ENCODE measurements around the gene ENOSF1.
A peak's percentile ranks its signal among the peaks of the same experiment; 100 is the strongest.

Gene ENOSF1

DNA sequence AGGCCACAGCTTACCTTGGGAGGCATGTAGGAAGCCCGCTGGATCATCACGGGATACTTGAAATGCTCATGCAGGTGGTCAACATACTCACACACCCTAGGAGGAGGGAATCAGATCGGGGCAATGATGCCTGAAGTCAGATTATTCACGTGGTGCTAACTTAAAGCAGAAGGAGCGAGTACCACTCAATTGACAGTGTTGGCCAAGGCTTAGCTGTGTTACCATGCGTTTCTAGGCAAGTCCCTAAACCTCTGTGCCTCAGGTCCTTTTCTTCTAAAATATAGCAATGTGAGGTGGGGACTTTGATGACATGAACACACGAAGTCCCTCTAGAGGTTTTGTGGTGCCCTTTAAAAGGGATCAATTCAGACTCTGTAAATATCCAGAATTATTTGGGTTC is 37.1 kb downstream of the ENOSF1 start:
- DNase-seq (ENCODE audit: extremely low read depth in 1 of 2, low read depth in 1 of 2): no peak

DNA sequence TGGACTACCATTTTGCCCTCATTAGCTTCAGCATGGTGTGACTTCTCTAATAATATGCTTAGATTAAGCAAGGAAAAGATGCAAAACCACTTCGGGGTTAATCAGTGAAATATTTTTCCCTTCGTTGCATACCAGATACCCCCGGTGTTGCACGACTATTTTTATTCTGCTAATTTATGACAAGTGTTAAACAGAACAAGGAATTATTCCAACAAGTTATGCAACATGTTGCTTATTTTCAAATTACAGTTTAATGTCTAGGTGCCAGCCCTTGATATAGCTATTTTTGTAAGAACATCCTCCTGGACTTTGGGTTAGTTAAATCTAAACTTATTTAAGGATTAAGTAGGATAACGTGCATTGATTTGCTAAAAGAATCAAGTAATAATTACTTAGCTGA is 38.7 kb downstream of the ENOSF1 start:
- no peak for DNase-seq (ENCODE audit: extremely low read depth in 1 of 2, low read depth in 1 of 2)

DNA sequence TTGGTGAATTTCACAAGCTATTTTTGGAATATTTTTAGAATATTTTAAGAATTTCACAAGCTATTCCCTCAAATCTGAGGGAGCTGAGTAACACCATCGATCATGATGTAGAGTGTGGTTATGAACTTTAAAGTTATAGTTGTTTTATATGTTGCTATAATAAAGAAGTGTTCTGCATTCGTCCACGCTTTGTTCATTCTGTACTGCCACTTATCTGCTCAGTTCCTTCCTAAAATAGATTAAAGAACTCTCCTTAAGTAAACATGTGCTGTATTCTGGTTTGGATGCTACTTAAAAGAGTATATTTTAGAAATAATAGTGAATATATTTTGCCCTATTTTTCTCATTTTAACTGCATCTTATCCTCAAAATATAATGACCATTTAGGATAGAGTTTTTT is 39.1 kb downstream of the ENOSF1 start:
- no peak for DNase-seq (ENCODE audit: extremely low read depth in 1 of 2, low read depth in 1 of 2)

- DNase-seq (ENCODE audit: extremely low read depth in 1 of 2, low read depth in 1 of 2): no peak
Measured at GRCh38 chr18:671405-671804, 41.0 kb downstream of the ENOSF1 start.

GRCh38 chr18:670522-670921 is 41.9 kb downstream of the ENOSF1 start:
- DNase-seq (ENCODE audit: extremely low read depth in 1 of 2, low read depth in 1 of 2): no peak

DNA sequence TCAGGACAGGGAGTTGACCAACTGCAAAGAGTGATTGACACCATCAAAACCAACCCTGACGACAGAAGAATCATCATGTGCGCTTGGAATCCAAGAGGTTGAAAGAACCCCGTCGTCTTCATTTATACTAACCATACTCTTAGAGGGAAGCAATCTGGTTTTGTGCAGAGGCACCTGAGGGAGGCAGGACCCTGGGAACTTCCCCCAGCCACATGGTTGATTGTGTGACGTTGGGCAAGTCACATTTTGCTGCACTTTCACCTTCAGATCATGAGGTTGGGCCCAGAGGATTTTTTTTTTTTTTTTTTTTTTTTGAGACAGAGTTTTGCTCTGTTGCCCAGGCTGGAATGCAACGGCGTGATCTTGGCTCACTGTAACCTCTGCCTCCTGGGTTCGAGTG is 43.4 kb downstream of the ENOSF1 start:
- DNase-seq (ENCODE audit: extremely low read depth in 1 of 2, low read depth in 1 of 2): no peak

- DNase-seq (ENCODE audit: extremely low read depth in 1 of 2, low read depth in 1 of 2): no peak
Measured at GRCh38 chr18:668260-668659, 44.2 kb downstream of the ENOSF1 start.

- no peak for DNase-seq (ENCODE audit: extremely low read depth in 1 of 2, low read depth in 1 of 2)
Measured at GRCh38 chr18:666628-667027, 45.8 kb downstream of the ENOSF1 start.

GRCh38 chr18:666177-666576 is 46.3 kb downstream of the ENOSF1 start:
- no peak for DNase-seq (ENCODE audit: extremely low read depth in 1 of 2, low read depth in 1 of 2)

DNA sequence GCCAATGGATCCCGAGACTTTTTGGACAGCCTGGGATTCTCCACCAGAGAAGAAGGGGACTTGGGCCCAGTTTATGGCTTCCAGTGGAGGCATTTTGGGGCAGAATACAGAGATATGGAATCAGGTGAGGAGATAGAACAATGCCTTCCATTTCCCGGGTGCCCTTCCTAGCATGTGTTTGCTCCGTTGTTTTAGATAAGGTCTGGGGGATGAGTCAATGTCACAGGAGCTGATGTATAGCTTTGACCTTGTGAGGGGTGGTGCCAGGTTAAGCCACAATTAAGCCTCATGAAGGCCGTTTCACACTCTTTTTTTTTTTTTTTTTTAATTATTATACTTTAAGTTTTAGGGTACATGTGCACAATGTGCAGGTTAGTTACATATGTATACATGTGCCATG is 50.2 kb downstream of the ENOSF1 start:
- no peak for DNase-seq (ENCODE audit: extremely low read depth in 1 of 2, low read depth in 1 of 2)

DNA sequence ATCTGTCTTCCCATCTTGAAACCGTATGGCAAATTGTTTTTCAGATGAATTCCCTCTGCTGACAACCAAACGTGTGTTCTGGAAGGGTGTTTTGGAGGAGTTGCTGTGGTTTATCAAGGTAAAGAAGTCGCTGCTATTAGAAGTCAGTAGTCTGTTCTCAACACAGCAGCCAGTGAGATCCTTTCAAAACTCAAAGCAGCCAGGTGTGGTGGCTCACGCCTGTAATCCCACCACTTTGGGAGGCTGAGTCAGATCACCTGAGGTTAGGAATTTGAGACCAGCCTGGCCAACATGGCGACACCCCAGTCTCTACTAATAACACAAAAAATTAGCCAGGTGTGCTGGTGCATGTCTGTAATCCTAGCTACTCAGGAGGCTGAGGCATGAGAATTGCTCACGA is 52.8 kb downstream of the ENOSF1 start:
- DNase-seq (ENCODE audit: extremely low read depth in 1 of 2, low read depth in 1 of 2): no peak

GRCh38 chr18:658947-659533 is 53.4 kb downstream of the ENOSF1 start:
- DNase-seq (ENCODE audit: extremely low read depth in 1 of 2, low read depth in 1 of 2): no peak

GRCh38 chr18:658001-658946 is 54.2 kb downstream of the ENOSF1 start:
- peak; percentile 63 to 81 for DNase-seq (ENCODE audit: extremely low read depth in 1 of 2, low read depth in 1 of 2)

DNA sequence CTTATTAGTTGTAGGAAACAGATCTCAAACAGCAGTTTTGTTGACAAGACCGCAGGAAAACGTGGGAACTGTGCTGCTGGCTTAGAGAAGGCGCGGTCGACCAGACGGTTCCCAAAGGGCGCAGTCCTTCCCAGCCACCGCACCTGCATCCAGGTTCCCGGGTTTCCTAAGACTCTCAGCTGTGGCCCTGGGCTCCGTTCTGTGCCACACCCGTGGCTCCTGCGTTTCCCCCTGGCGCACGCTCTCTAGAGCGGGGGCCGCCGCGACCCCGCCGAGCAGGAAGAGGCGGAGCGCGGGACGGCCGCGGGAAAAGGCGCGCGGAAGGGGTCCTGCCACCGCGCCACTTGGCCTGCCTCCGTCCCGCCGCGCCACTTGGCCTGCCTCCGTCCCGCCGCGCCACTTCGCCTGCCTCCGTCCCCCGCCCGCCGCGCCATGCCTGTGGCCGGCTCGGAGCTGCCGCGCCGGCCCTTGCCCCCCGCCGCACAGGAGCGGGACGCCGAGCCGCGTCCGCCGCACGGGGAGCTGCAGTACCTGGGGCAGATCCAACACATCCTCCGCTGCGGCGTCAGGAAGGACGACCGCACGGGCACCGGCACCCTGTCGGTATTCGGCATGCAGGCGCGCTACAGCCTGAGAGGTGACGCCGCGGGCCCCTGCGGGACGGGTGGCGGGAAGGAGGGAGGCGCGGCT is 55.0 kb downstream of the ENOSF1 start, which contains the start of gene TYMS:
TYMS (plus strand) TSS at position 343 of the 690 bp plus-strand sequence; CDS start at position 433, 90 bp downstream.
- DNase-seq (ENCODE audit: extremely low read depth in 1 of 2, low read depth in 1 of 2): peak; percentile 33 to 46

GRCh38 chr18:655445-655844 is 57.0 kb downstream of the ENOSF1 start:
- DNase-seq (ENCODE audit: extremely low read depth in 1 of 2, low read depth in 1 of 2): no peak

- no peak for DNase-seq (ENCODE audit: extremely low read depth in 1 of 2, low read depth in 1 of 2)
Measured at GRCh38 chr18:654601-655000, 57.8 kb downstream of the ENOSF1 start.

- DNase-seq (ENCODE audit: extremely low read depth in 1 of 2, low read depth in 1 of 2): no peak
Measured at GRCh38 chr18:653512-653911, 58.9 kb downstream of the ENOSF1 start.

DNA sequence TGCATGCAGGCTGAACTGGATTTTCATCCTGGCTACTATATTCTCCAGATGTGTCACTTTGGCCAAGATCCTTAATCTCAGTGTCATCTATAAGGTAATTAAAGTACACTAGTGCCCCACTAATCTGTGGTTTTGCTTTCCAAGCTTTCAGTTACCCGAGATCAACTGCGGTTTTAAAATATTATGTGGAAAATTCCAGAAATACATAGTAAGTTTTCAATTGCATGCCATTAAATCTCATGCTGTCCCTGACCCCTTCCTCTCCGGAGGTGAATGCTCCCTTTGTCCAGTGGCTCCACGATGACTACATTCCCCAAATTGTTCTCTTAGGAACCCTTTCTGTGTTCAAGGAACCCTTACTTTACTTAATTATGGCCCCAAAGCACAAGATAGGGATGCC is 60.3 kb downstream of the ENOSF1 start:
- DNase-seq (ENCODE audit: extremely low read depth in 1 of 2, low read depth in 1 of 2): no peak

DNA sequence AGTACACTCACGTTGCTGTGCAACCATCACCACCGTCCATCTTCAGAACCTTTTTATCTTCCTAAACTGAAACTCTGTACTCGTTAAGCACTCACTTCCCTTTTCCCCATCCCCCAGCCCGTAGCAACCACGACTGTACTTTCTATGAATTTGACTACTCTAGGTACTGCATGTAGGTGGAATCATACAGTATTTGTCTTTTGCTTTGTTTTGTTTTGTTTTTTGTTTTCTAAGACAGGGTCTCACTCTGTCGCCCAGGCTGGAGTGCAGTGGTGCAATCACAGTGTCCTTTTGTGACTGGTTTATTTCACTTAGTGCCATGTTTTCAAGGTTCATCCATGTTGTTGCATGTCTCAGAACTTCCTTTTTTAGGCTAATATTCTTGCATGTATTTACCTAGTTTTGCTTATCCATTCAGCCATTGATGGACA is 62.0 kb downstream of the ENOSF1 start:
- DNase-seq (ENCODE audit: extremely low read depth in 1 of 2, low read depth in 1 of 2): no peak

- no peak for DNase-seq (ENCODE audit: extremely low read depth in 1 of 2, low read depth in 1 of 2)
Measured at GRCh38 chr18:649341-649740, 63.1 kb downstream of the ENOSF1 start.

DNA sequence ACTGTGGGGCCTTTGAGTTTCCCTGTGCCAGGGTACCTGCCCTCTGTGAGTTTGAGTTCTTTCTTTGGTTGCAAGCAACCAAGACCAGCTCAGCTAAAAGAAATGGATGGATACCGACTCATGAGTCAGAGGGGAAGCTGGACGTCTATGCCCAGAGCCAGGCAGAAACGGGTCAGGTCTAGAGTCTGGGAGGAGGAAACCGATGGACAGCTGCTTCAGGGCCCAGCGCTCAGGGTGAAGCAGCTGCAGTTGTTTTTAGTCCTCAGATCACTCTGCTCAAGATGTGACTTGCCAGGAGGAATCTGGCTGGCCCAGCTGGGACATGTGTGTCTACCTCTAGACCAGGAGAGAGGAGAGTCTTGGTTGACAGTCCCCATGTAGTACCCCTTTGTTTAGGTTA is 65.1 kb downstream of the ENOSF1 start:
- no peak for DNase-seq (ENCODE audit: extremely low read depth in 1 of 2, low read depth in 1 of 2)

Data from stimulated activated CD8-positive, alpha-beta memory T cell treated with anti-CD3 and anti-CD28 coated beads, Interleukin-7, amount 100 ng/mL, for 48 hours (primary cell).